MCF 10A (cell line): ENCODE results near the gene UBE2D3. TPM values are rescaled to one million over a fixed set of nuclear protein-coding genes. Genes with fewer than 3 reads are reported as not detected.

Source experiments
- BruUV-seq: library from RNA; stranded (reverse); fragments of 400-500 nt; replicated peaks from 2 replicates; lab custom pipeline; 2021; lab: Mats Ljungman, UMichigan
- CTCF ChIA-PET: fragments of 300-600 bp; sonication (Branson Sonifier 250); formaldehyde crosslinking; extraction: SDS; loops from one replicate; lab custom pipeline; 2021; ENCODE audit warnings: antibody characterized with exemption, inconsistent platforms; lab: Yijun Ruan, JAX
- POLR2A ChIA-PET: fragments of 300-600, 350-650 bp; sonication (Branson Sonifier 250); formaldehyde crosslinking; extraction: SDS; loops from one replicate; lab custom pipeline; 2020; ENCODE audit warnings: antibody characterized with exemption, inconsistent platforms; lab: Yijun Ruan, JAX
- DNase-seq: peaks from one replicate; pipeline ENCODE4 v3.0.0-alpha.2; 2018; ENCODE audit not compliant: unreplicated experiment
- H3K27ac Mint-ChIP-seq: one replicate; pipeline ENCODE4 v1.8.0; 2022; ENCODE audit warnings: mild to moderate bottlenecking, low read depth, mixed read lengths; ENCODE audit not compliant: unreplicated experiment
- H3K27me3 Mint-ChIP-seq: one replicate; pipeline ENCODE4 v1.8.0; 2022; ENCODE audit warnings: mixed read lengths; ENCODE audit not compliant: insufficient read depth, unreplicated experiment
- H3K36me3 Mint-ChIP-seq: one replicate; pipeline ENCODE4 v1.8.0; 2022; ENCODE audit warnings: mild to moderate bottlenecking, moderate library complexity, mixed read lengths; ENCODE audit not compliant: insufficient read depth, unreplicated experiment
- H3K4me1 Mint-ChIP-seq: one replicate; pipeline ENCODE4 v1.8.0; 2022; ENCODE audit warnings: mixed read lengths; ENCODE audit not compliant: insufficient read depth, unreplicated experiment
- H3K4me3 Mint-ChIP-seq: one replicate; pipeline ENCODE4 v1.8.0; 2022; ENCODE audit warnings: mild to moderate bottlenecking, moderate library complexity, mixed read lengths; ENCODE audit not compliant: unreplicated experiment
- H3K9me3 Mint-ChIP-seq: one replicate; pipeline ENCODE4 v1.8.0; 2022; ENCODE audit warnings: mixed read lengths; ENCODE audit not compliant: unreplicated experiment
- CTCF ChIP-seq: fragments of 200-600 bp; IDR thresholded peaks from one replicate; pipeline ENCODE4 v1.8.0; 2022; ENCODE audit warnings: antibody characterized with exemption, mild to moderate bottlenecking; ENCODE audit not compliant: unreplicated experiment
- intact Hi-C: fragments of 100-400 bp; cut with micrococcal nuclease; formaldehyde crosslinking; loops from 2 replicates; pipeline ENCODE4 v1.14.1; 2022
- total RNA-seq: library from RNA; stranded (reverse); gene quantifications from 2 replicates; pipeline ENCODE4 v1.2.3, GENCODE V29; 2022

Gene UBE2D3
- total RNA-seq, 1 experiment from 2014 or later = 505 TPM

- no peak for TF ChIP-seq CTCF
- CTCF ChIA-PET = interaction anchor here (0.6 to 1.6 kb wide), 5 partner anchors 15 to 1670 kb away, joined by 3 to 9 read pairs (median 4); partner anchors contain the start of gene BDH2
- no TSS peak for BruUV-seq
- Mint-ChIP-seq H3K27ac (peak overlapping the region; percentile 88), H3K9me3 (no peaks in the 10 kb centered on the region), H3K4me3 (no peak overlapping the region), H3K36me3 (peaks cover 96% of the 10 kb centered on the region), H3K27me3 (no peaks in the 10 kb centered on the region), H3K4me1 (peaks cover 46% of the 10 kb centered on the region)
- intact Hi-C loops = no loop called here
- POLR2A ChIA-PET = interaction anchor here (0.6 to 5.2 kb wide), 6 partner anchors 11 to 96 kb away, joined by 4 to 44 read pairs (median 6); partner anchors contain the start of genes CISD2 and UBE2D3
- no peak for DNase-seq
Observed at GRCh38 chr4:102809190-102809589, 18.2 kb downstream of the UBE2D3 start.

GRCh38 chr4:102808009-102808408 lies 19.3 kb downstream of the UBE2D3 start:
- H3K27ac Mint-ChIP-seq = peak overlapping the region; percentile 88
- H3K9me3 Mint-ChIP-seq = no peaks in the 10 kb centered on the region
- peaks cover 96% of the 10 kb centered on the region for H3K36me3 Mint-ChIP-seq
- DNase-seq = no peak
- no TSS peak for BruUV-seq
- no peaks in the 10 kb centered on the region for H3K27me3 Mint-ChIP-seq
- TF ChIP-seq CTCF = no peak
- ChIA-PET CTCF (no interaction called here), POLR2A (no interaction called here)
- intact Hi-C loops = no loop called here
- H3K4me1 Mint-ChIP-seq = peaks cover 44% of the 10 kb centered on the region
- no peak overlapping the region for H3K4me3 Mint-ChIP-seq

GRCh38 chr4:102807345-102807744 lies 20.0 kb downstream of the UBE2D3 start:
- Mint-ChIP-seq H3K9me3 (no peaks in the 10 kb centered on the region), H3K4me3 (no peak overlapping the region), H3K4me1 (peaks cover 46% of the 10 kb centered on the region), H3K27ac (no peak overlapping the region), H3K36me3 (peaks cover 100% of the 10 kb centered on the region), H3K27me3 (no peaks in the 10 kb centered on the region)
- ChIA-PET POLR2A (no interaction called here), CTCF (no interaction called here)
- intact Hi-C loops = no loop called here
- no peak for TF ChIP-seq CTCF
- no peak for DNase-seq
- no TSS peak for BruUV-seq

- CTCF ChIA-PET = interaction anchor here (0.6 to 1.3 kb wide), 5 partner anchors 16 to 213 kb away, joined by 3 to 12 read pairs (median 4); no protein-coding TSS in a partner anchor
- no peak for TF ChIP-seq CTCF
- no peaks in the 10 kb centered on the region for H3K9me3 Mint-ChIP-seq
- BruUV-seq = no TSS peak
- no peak overlapping the region for H3K27ac Mint-ChIP-seq
- no peak for DNase-seq
- no peak overlapping the region for H3K4me3 Mint-ChIP-seq
- intact Hi-C loops = no loop called here
- no peaks in the 10 kb centered on the region for H3K27me3 Mint-ChIP-seq
- peaks cover 95% of the 10 kb centered on the region for H3K36me3 Mint-ChIP-seq
- POLR2A ChIA-PET = interaction anchor here (0.9 to 1.8 kb wide), 4 partner anchors 10 to 29 kb away, joined by 3 to 6 read pairs (median 4); partner anchors contain the start of gene UBE2D3
- peaks cover 14% of the 10 kb centered on the region for H3K4me1 Mint-ChIP-seq
Observed at GRCh38 chr4:102799816-102800215, 27.5 kb downstream of the UBE2D3 start.
